Erythroblast (primary cell): Measurements from ENCODE around the gene ARHGAP24.

Source experiments
- GATA1 ChIP-seq: IDR thresholded peaks from 2 replicates; pipeline ENCODE4 v1.6.1; 2011; ENCODE audit warnings: low read depth, mild to moderate bottlenecking, control low read depth, low read length, moderate library complexity
- POLR2A ChIP-seq: IDR thresholded peaks from 2 replicates; pipeline ENCODE4 v1.6.1; 2011; ENCODE audit warnings: mild to moderate bottlenecking, low read length

- TF ChIP-seq POLR2A, result no peak
- no peak for TF ChIP-seq GATA1
Observed at GRCh38 chr4:85961887-85962286, 486.9 kb downstream of the ARHGAP24 start.
